Endodermal cell (in vitro differentiated cells): ENCODE results near the gene ALDH1A3. TPM values are rescaled to one million over a fixed set of nuclear protein-coding genes. Genes with fewer than 3 reads are reported as not detected.
"Not testable (repeated sequence)": the region's sequence is repeated elsewhere in the genome, so short reads cannot be mapped to it uniquely, and the experiment has no call there.

Source experiments
- DNase-seq: peaks from one replicate; pipeline ENCODE4 v3.0.0-alpha.2; 2017
- H3K27ac ChIP-seq: 2 replicates; pipeline ENCODE4 v1.5.1; 2013; ENCODE audit warnings: mild to moderate bottlenecking, low read depth, low read length, moderate library complexity
- H3K27me3 ChIP-seq: 2 replicates; pipeline ENCODE4 v1.6.1; 2013; ENCODE audit warnings: mild to moderate bottlenecking, low read length, moderate library complexity; ENCODE audit not compliant: insufficient read depth, control insufficient read depth, poor library complexity, severe bottlenecking
- H3K36me3 ChIP-seq: 2 replicates; pipeline ENCODE4 v1.7.0; 2013; ENCODE audit warnings: mild to moderate bottlenecking, low read length, moderate library complexity; ENCODE audit not compliant: control insufficient read depth, insufficient read depth
- H3K4me1 ChIP-seq: one replicate; pipeline ENCODE4 v1.7.0; 2013; ENCODE audit warnings: low read length; ENCODE audit not compliant: control insufficient read depth, insufficient read depth
- H3K4me3 ChIP-seq: 2 replicates; pipeline ENCODE4 v1.5.1; 2013; ENCODE audit warnings: mild to moderate bottlenecking, low read length, moderate library complexity
- H3K9ac ChIP-seq: 2 replicates; pipeline ENCODE4 v1.6.1; 2013; ENCODE audit warnings: mild to moderate bottlenecking, low read length, moderate library complexity; ENCODE audit not compliant: poor library complexity, severe bottlenecking; ENCODE audit errors: extremely low read depth
- H3K9me3 ChIP-seq: 2 replicates; pipeline ENCODE4 v1.6.1; 2013; ENCODE audit warnings: mild to moderate bottlenecking, low read length, moderate library complexity; ENCODE audit not compliant: control insufficient read depth
- H3K27ac Mint-ChIP-seq: 2 replicates; pipeline ENCODE4 v1.8.0; 2020; ENCODE audit warnings: mixed read lengths
- H3K27me3 Mint-ChIP-seq: 2 replicates; pipeline ENCODE4 v1.8.0; 2021; ENCODE audit warnings: mild to moderate bottlenecking, mixed read lengths; ENCODE audit not compliant: insufficient read depth
- H3K36me3 Mint-ChIP-seq: 2 replicates; pipeline ENCODE4 v1.8.0; 2020; ENCODE audit warnings: low read depth, mixed read lengths
- H3K4me1 Mint-ChIP-seq: 2 replicates; pipeline ENCODE4 v1.8.0; 2020; ENCODE audit warnings: mixed read lengths
- H3K4me3 Mint-ChIP-seq: 2 replicates; pipeline ENCODE4 v1.8.0; 2020; ENCODE audit warnings: mild to moderate bottlenecking, moderate library complexity, mixed read lengths
- H3K9me3 Mint-ChIP-seq: 2 replicates; pipeline ENCODE4 v1.8.0; 2020; ENCODE audit warnings: mild to moderate bottlenecking, mixed read lengths
- CTCF ChIP-seq: fragments of 200-600 bp; sonication (generic); conservative IDR thresholded peaks from 2 replicates; pipeline ENCODE4 v1.5.0; 2021; ENCODE audit warnings: antibody characterized with exemption, mild to moderate bottlenecking
- WGBS, 2 experiments: methylation state at CpG; one replicate each; pipeline versions ENCODE4 v1.1.5 to v1.1.7; 2013; ENCODE audit warnings: missing lambda C conversion rate in 2 of 2, mixed read lengths in 1 of 2; ENCODE audit not compliant: insufficient coverage in 1 of 2, insufficient read length in 1 of 2; 5-methylcytosine and 5-hydroxymethylcytosine counted together
- total RNA-seq, 2 donors: library from RNA; stranded (reverse); fragmentation: NEBNext Ultra II Directional in 1 of 2; extraction: Animal tissue kit (Norgen Biotek cat#: 25700) in 1 of 2; gene quantifications; 2 replicates in 1 of 2; 3 replicates in 1 of 2; pipeline ENCODE4 v1.2.1, GENCODE V29; 2021

Gene ALDH1A3
- total RNA-seq, 2 donors from 2014 or later, result 6.9 to 7.3 TPM

GRCh38 chr15:100849021-100849854 is 30.4 kb upstream of the ALDH1A3 start:
- Mint-ChIP-seq H3K27ac (no peak overlapping the region), H3K36me3 (no peaks in the 10 kb centered on the region), H3K4me3 (peak overlapping the region; percentile 51), H3K4me1 (no peaks in the 10 kb centered on the region), H3K9me3 (peaks cover 5% of the 10 kb centered on the region), H3K27me3 (peaks cover 14% of the 10 kb centered on the region)
- Histone ChIP-seq H3K4me3 (no peak overlapping the region), H3K9ac (no peak overlapping the region), H3K4me1 (no peaks in the 10 kb centered on the region), H3K27me3 (no peaks in the 10 kb centered on the region), H3K9me3 (no peaks in the 10 kb centered on the region), H3K36me3 (no peaks in the 10 kb centered on the region), H3K27ac (no peak overlapping the region)
- DNase-seq, result no peak
- 75 to 78% methylated on average over 32 to 47 of the region's 47 CpGs for WGBS, 2 experiments
- no peak for TF ChIP-seq CTCF

GRCh38 chr15:100849855-100850218 is 29.8 kb upstream of the ALDH1A3 start:
- DNase-seq, result no peak
- Histone ChIP-seq H3K27me3 (no peaks in the 10 kb centered on the region), H3K4me3 (no peak overlapping the region), H3K9ac (no peak overlapping the region), H3K36me3 (no peaks in the 10 kb centered on the region), H3K9me3 (no peaks in the 10 kb centered on the region), H3K4me1 (no peaks in the 10 kb centered on the region), H3K27ac (no peak overlapping the region)
- Mint-ChIP-seq H3K4me3 (peak overlapping the region; percentile 51), H3K27ac (no peak overlapping the region), H3K9me3 (peaks cover 5% of the 10 kb centered on the region), H3K4me1 (no peaks in the 10 kb centered on the region), H3K27me3 (peaks cover 14% of the 10 kb centered on the region), H3K36me3 (no peaks in the 10 kb centered on the region)
- TF ChIP-seq CTCF, result no peak
- WGBS, 2 experiments, result 36 to 81% methylated on average over 4 to 22 of the region's 22 CpGs

GRCh38 chr15:100851428-100852015 is 28.1 kb upstream of the ALDH1A3 start:
- not testable (repeated sequence) for H3K36me3 Mint-ChIP-seq, H3K36me3 ChIP-seq, H3K9me3 Mint-ChIP-seq, H3K27me3 ChIP-seq, H3K9ac ChIP-seq, H3K4me3 Mint-ChIP-seq, H3K4me1 ChIP-seq, H3K4me3 ChIP-seq, DNase-seq, H3K27ac Mint-ChIP-seq, H3K4me1 Mint-ChIP-seq, H3K27ac ChIP-seq, H3K9me3 ChIP-seq
- WGBS, 2 experiments, result 93 to 94% methylated on average over 9 to 12 of the region's 12 CpGs
- peaks cover 14% of the 10 kb centered on the region for H3K27me3 Mint-ChIP-seq
